Measurements from ENCODE around the gene AP2B1. TPM values are rescaled to one million over a fixed set of nuclear protein-coding genes. Genes with fewer than 3 reads are reported as not detected.

AP2B1 gene
- total RNA-seq, 4 donors from 2014 or later, result 35.6 to 217 (median 39.7) TPM

GRCh38 chr17:35542990-35543389, 44.1 kb upstream of the AP2B1 start:
- H3K4me3 ChIP-seq (ENCODE audit: low read depth, poor library complexity, severe bottlenecking), result no peak overlapping the region
- no peak for TF ChIP-seq CTCF (IDR thresholded peaks at IDR 0.05)
- intact Hi-C loops (cut with DNase I; ENCODE audit: low total_unique reads), result no loop called here

GRCh38 chr17:35543856-35544255, 43.3 kb upstream of the AP2B1 start:
- intact Hi-C loops (cut with DNase I; ENCODE audit: low total_unique reads), result no loop called here
- H3K4me3 ChIP-seq (ENCODE audit: low read depth, poor library complexity, severe bottlenecking), result no peak overlapping the region
- no peak for DNase-seq (ENCODE audit: low spot score in 2 of 2)
- WGBS, 2 donors, result 40 to 47% methylated on average over 1 of the region's 1 CpG
- no peak for TF ChIP-seq CTCF (IDR thresholded peaks at IDR 0.05)
- no peak for TF ChIP-seq POLR2A (IDR thresholded peaks at IDR 0.05)

More at GRCh38 chr17:35542990-35543389, 44.1 kb upstream of the AP2B1 start:
- DNase-seq (ENCODE audit: low spot score in 2 of 2), result no peak

GRCh38 chr17:35545150-35545549, 42.0 kb upstream of the AP2B1 start:
- TF ChIP-seq CTCF (IDR thresholded peaks at IDR 0.05), result no peak
- TF ChIP-seq POLR2A (IDR thresholded peaks at IDR 0.05), result no peak
- WGBS, 2 donors, result 34 to 86% methylated on average over 1 of the region's 1 CpG
- intact Hi-C loops (cut with DNase I; ENCODE audit: low total_unique reads), result no loop called here
- no peak for DNase-seq (ENCODE audit: low spot score in 2 of 2)
- no peak overlapping the region for H3K4me3 ChIP-seq (ENCODE audit: low read depth, poor library complexity, severe bottlenecking)

- H3K4me3 ChIP-seq (ENCODE audit: low read depth, poor library complexity, severe bottlenecking), result no peak overlapping the region
- intact Hi-C loops (cut with DNase I; ENCODE audit: low total_unique reads), result no loop called here
- TF ChIP-seq POLR2A (IDR thresholded peaks at IDR 0.05) (no peak), CTCF (IDR thresholded peaks at IDR 0.05) (no peak)
- 72 to 87% methylated on average over 1 of the region's 1 CpG for WGBS, 2 donors
- DNase-seq (ENCODE audit: low spot score in 2 of 2), result no peak
Observed at GRCh38 chr17:35546487-35546886, 40.6 kb upstream of the AP2B1 start.

- WGBS, 2 donors, result 67 to 68% methylated on average over 8 of the region's 8 CpGs
- intact Hi-C loops (cut with DNase I; ENCODE audit: low total_unique reads), result no loop called here
- TF ChIP-seq POLR2A (IDR thresholded peaks at IDR 0.05), result no peak
- TF ChIP-seq CTCF (IDR thresholded peaks at IDR 0.05), result no peak
- DNase-seq (ENCODE audit: low spot score in 2 of 2), result no peak
- no peak overlapping the region for H3K4me3 ChIP-seq (ENCODE audit: low read depth, poor library complexity, severe bottlenecking)
Observed at GRCh38 chr17:35548208-35548810, 38.8 kb upstream of the AP2B1 start.

GRCh38 chr17:35548978-35549377, 38.1 kb upstream of the AP2B1 start:
- H3K4me3 ChIP-seq (ENCODE audit: low read depth, poor library complexity, severe bottlenecking), result no peak overlapping the region
- DNase-seq (ENCODE audit: low spot score in 2 of 2), result no peak
- TF ChIP-seq CTCF (IDR thresholded peaks at IDR 0.05) (no peak), POLR2A (IDR thresholded peaks at IDR 0.05) (no peak)
- intact Hi-C loops (cut with DNase I; ENCODE audit: low total_unique reads), result no loop called here
- 29 to 33% methylated on average over 1 of the region's 1 CpG for WGBS, 2 donors

Data from lower leg skin (tissue), 4 donors.